GM19351 (cell line): ENCODE results near the gene ENO4.
A peak's percentile ranks its signal among the peaks of the same experiment; 100 is the strongest.

Source experiments
- ATAC-seq: cut with Tn5 transposase; IDR thresholded peaks from one replicate; pipeline ENCODE4 v1.9.1; 2021; ENCODE audit warnings: mild to moderate bottlenecking, moderate library complexity; ENCODE audit not compliant: unreplicated experiment

Gene ENO4

GRCh38 chr10:116868198-116868676 lies 18.9 kb downstream of the ENO4 start:
- no peak for ATAC-seq

- no peak for ATAC-seq
Observed at GRCh38 chr10:116868722-116869121, 19.4 kb downstream of the ENO4 start.

- no peak for ATAC-seq
Observed at GRCh38 chr10:116870949-116871348, 21.6 kb downstream of the ENO4 start.

- ATAC-seq = no peak
Observed at GRCh38 chr10:116873134-116873533, 23.8 kb downstream of the ENO4 start.

GRCh38 chr10:116875897-116876296 lies 26.6 kb downstream of the ENO4 start:
- no peak for ATAC-seq

GRCh38 chr10:116877391-116877790 lies 28.1 kb downstream of the ENO4 start:
- no peak for ATAC-seq

- no peak for ATAC-seq
Observed at GRCh38 chr10:116878123-116878522, 28.8 kb downstream of the ENO4 start.

- no peak for ATAC-seq
Observed at GRCh38 chr10:116879817-116880216, 30.5 kb downstream of the ENO4 start.

GRCh38 chr10:116880716-116881482 lies 31.6 kb downstream of the ENO4 start:
- no peak for ATAC-seq

GRCh38 chr10:116882639-116883038 lies 33.3 kb downstream of the ENO4 start:
- ATAC-seq = no peak

GRCh38 chr10:116886772-116887171 lies 37.5 kb downstream of the ENO4 start:
- no peak for ATAC-seq

GRCh38 chr10:116888380-116889055 lies 39.2 kb downstream of the ENO4 start:
- no peak for ATAC-seq

- no peak for ATAC-seq
Observed at GRCh38 chr10:116889066-116889465, 39.8 kb downstream of the ENO4 start.

- ATAC-seq = no peak
Observed at GRCh38 chr10:116891208-116891607, 41.9 kb downstream of the ENO4 start.

GRCh38 chr10:116892907-116893685 lies 43.8 kb downstream of the ENO4 start:
- no peak for ATAC-seq

- no peak for ATAC-seq
Observed at GRCh38 chr10:116893686-116894037, 44.4 kb downstream of the ENO4 start.

- ATAC-seq = no peak
Observed at GRCh38 chr10:116899626-116900025, 50.3 kb downstream of the ENO4 start.

- ATAC-seq = no peak
Observed at GRCh38 chr10:116905845-116906210, 56.5 kb downstream of the ENO4 start.

GRCh38 chr10:116907245-116907987 lies 58.1 kb downstream of the ENO4 start:
- no peak for ATAC-seq

GRCh38 chr10:116909307-116909706 lies 60.0 kb downstream of the ENO4 start:
- peak; percentile 69 for ATAC-seq

- ATAC-seq = no peak
Observed at GRCh38 chr10:116910910-116911309, 61.6 kb downstream of the ENO4 start.
